HG03097 (cell line): ENCODE data around the gene RAB6B.

Source experiments
- ATAC-seq: cut with Tn5 transposase; IDR thresholded peaks from one replicate; pipeline ENCODE4 v1.9.1; 2021; ENCODE audit not compliant: unreplicated experiment, low FRiP score

RAB6B gene

DNA sequence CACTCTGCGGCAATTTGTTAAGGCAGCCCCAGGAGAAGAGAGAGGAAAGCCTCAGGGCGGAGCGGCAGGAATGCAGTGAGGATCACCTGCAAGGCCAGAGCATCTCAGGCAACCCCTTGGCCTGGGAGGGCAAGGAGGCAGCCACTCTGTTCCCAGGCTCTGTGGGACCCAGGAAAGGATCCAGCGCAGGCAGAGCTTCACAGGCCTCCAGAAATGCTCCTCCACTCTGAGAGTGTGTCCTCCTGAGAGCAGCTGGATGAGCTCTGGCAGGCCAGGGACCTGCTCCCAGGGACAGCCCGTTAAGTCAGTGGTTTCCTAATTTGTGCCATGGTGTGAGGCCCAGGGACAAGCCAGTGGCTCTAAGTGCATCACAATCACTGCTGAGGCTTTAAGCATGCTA is 35.2 kb downstream of the RAB6B start:
- ATAC-seq = no peak

DNA sequence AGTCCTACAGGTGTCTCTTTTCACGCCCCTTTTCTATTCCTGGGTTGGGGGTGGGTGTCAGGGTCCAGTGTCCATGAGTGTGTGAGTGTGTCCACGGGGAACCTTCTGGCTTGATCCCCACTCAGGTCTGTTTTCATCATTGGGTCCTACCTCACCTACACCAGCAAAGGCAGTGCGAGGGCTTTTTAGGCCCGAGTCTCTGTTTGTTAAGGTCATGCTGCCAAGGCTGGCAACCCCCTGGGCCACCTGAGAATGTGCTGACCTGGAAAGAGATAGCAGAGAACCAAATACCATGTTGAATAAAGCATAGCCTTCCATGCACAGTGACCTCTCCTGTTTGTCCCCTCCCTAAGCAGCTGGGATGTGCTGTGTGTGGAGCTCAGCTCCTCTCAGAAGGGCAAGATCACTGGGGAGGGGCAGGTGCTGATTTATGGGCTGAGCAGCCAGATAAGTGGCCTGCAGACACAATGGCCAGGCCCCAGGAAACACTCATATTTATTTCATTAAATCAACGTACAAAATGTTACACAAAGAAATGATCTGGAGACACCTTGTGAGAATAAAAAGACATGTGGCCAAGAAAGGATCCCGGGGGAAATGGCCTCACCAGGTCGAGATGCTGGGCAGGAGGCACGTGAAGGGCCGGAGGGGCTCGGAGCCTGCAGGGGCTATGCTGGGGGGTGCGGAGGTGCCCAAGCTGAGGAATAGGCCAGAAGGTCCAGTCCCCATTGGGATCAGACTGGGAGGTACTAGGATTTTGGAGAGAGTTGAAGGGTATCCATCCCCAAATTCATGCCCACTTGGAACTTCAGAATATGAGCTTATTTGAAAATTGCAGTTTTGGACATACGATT is 36.1 kb downstream of the RAB6B start:
- no peak for ATAC-seq

DNA sequence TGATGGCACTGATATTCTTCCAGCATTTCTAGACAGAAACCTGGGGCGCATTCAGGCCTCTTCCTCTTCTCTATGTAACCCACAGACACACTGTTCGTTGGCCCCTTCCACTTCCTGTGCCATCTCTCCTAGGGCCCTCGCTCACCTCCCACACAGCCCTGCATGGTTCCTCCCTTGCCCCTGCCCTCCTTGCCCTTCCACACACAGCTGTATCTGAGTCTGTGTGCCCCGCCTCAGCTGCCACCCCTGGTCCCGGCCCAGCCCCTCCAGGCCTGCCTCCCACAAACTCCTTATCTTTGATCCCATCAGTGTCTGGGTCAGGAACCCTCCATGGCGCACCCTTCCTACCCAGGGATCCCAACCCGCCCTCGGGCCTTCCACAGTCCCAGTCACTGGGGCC is 37.9 kb downstream of the RAB6B start:
- ATAC-seq = no peak

DNA sequence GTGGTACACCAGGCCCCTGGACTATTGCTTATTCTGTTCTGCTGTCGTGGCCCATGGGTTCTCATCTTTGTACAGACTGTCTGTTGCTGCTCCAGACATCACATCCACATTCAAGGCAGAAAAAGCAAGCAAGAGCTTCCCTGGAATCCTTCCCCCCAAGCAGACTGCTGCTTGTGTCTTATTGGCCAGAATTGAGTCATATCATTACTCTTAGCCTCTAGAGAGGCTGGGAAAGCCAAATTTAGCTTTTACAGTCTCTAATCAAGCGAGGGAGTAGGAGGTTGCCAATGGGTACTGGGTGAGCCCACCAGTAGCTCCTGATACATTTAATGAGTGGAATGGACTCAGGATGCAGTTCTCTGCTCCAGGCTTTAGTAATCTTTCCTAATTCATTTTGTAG is 39.4 kb downstream of the RAB6B start:
- no peak for ATAC-seq

DNA sequence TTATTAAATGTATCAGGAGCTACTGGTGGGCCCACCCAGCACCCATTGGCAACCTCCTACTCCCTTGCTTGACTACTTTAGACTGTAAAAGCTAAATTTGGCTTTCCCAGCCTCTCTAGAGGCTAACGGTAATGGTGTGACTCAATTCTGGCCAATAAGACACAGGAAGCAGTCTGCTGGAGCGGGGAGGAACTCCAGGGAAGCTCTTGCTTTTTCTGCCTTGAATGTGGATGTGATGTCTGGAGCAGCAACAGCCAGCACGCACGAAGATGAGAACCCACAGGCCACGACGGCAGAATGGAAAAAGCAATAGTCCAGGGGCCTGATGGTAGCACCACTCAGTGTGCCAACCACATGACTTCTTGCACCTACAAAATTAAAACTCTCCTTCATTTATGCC is 39.9 kb downstream of the RAB6B start:
- no peak for ATAC-seq

DNA sequence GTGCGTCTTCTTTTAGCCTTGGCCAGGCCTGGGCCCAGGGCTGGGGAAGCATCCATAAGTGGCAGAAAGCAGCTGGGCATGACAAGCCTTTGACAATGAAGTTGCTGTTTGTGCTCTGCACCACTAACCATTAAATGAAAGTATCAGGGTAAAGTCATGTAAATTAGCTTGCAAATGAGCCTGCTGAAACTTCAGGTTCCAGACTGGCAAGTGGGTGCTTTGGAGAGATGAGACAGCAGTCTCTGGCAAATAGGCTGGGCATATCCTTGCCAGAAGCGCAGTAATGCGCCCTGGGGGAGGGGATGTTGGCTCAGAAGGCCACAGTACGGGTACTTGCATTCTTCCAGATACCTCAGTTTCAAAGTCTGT is 40.7 kb downstream of the RAB6B start:
- ATAC-seq = no peak

DNA sequence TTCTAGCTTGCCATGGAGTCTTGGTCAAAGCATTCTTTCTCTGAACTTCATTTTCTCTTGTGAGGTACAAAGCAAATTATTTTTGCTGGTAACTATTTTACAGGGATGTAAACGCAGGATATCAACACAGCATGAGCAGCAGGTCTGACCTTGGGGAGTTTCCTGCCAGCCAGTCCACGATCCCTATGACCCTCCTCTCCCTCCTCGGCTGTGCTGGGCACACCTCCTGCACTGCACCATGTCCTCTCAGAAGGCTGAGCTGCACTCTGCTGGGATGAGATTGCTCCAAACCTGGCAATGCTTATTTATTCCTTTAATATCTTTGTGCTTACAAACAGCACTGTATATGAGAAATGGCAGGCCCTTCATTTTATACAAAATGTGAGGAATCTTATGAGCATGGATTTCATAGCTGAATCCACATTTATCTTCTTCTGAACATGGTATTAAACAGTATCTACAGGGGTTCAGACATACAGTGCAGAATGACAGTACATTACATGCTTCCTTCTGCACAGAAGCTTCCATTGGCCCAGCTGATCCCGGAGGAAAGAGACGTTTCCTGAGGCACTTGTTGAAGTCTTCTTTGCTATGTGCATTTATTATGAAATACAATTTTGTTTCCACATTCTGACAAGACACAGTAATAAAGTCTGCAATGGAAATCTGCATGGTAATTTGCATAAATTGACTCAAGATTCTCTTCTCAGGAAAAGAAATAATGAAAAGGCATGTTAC is 41.2 kb downstream of the RAB6B start:
- ATAC-seq = no peak

DNA sequence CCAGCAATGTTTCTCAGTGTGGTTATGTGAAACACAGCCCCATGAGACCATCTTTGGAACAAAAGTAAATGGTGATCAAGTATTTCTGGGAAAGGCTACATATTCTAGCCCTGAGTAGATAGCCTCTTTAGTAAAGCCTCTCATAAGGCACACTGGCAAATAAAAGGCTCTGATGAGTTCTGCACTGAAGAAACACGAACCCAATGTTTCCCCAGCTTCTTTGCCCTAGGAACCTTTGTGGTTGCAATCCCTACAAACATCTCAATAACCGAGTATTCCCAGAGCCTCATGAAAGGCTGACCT is 41.8 kb downstream of the RAB6B start:
- no peak for ATAC-seq

DNA sequence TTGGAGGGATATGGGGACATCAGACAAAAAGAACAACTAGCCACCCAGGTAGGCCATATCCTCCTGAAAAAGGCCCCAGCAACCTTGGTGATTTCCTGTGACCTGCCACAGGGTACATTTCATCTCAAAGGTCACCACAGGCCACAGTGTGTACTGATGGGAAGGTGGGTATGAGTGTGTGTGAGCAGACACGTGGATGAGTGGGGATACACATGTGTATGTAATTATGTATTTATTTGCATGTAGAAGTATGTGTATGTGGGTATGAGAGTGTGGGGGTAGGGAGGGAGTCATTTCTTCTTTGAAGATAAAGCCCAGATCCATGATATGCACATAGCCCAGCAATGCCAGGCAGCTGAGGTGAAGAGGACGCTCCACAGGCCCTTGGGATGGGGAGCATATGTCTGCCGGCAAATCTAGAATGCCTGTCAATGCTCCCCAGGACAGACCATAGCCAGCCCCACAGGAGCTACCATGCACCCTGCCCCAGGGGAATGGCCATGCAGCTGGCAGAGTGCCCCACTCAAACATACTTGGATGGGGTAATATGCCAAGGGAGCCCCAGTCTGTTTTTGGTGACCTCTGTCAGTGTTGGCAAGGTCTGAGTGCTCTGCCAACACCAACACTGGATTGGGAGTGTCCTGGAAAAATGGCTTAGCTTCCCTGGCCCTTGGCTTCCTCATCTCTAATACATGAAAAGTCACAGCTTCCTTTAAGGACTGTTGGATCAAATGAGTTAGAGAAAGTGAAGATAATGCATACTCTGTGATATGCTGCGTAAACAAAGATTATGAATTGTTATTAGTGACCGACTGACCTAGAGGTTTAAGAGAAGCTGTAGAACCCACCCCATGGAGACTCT is 42.4 kb downstream of the RAB6B start:
- ATAC-seq = no peak

DNA sequence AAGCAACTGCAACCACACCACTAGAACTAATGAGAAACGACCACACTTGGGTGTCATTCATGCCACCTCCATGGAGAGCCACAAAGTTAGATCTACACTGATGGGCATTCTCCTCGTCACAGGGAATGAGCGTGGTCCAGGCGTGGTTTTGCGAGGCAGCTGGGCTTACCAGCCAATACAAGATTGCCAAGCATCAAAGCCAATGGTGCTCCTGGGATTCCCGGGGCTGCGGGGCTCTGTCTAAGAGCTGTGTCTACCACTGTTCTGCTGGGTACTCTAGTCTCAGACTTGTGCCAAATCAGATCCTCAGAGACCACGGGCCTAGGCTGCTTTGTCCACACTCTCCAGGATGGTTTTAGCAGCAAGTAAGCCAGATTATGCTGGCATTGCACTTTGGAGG is 43.8 kb downstream of the RAB6B start:
- ATAC-seq = no peak

DNA sequence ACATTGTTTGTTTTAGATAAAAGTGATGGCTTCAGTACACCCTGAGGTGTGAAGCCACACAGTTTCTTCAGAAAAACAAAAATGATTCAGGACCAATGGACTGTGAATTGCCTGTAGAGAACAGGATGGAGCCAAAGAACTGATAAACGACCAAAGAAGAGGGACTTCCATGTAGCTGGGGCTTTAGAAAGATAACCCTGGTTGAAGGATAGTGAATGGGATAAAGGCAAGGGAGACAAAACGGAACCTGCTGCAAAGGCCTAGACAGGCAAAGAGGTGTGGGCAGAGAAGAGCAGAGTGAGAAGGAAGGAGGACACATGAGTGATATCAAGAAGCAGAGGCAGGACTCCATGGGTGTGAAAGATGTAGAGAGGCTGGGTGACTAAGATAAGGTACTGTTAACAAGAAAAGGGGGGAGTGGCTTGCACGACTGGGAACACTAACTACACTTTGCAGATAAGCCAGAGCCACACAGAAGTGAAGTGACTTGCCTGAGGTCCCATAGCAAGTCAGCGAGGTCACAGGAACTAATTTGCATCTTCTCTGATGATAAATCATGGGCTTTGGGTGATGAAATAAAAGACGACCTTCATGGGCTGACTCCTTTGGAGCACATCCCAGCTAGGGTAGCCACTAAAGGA is 44.3 kb downstream of the RAB6B start:
- ATAC-seq = no peak

DNA sequence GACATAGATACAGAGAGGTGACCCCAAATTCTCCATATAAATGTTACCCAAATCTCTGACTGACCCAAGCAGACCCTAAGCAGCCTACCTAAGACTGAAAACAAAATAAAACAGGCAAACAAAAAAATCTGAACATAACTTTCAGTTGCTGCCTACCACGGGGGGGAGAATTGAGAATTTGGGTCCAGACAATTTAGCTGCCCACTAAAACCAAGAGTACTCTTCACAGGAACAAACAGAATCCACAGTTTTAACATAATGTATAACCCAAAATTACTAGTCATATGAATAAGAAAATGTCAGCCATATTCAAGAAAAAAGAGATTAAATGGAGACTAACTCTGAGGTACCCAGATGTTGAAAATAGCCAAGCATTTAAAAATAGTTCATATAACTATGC is 45.6 kb downstream of the RAB6B start:
- ATAC-seq = no peak

DNA sequence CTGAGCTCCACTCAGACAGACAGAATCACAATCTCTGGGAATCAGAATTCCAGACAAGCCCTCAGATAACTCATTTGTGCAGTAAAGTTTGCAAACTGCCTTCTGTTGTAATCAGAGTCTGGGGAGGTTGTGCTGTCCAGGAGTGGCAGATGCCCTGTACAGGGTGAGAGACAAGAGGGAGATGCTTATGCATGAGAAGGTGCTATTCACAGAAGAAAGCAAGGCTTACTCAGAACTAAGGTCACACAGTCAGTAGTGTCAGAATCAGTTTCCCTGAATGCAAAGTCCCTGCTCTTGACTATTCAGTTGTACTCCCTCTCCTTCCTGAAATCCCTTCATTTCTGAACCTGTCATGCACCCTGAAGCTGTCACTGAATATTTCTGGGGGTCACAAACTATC is 46.3 kb downstream of the RAB6B start:
- ATAC-seq = no peak

DNA sequence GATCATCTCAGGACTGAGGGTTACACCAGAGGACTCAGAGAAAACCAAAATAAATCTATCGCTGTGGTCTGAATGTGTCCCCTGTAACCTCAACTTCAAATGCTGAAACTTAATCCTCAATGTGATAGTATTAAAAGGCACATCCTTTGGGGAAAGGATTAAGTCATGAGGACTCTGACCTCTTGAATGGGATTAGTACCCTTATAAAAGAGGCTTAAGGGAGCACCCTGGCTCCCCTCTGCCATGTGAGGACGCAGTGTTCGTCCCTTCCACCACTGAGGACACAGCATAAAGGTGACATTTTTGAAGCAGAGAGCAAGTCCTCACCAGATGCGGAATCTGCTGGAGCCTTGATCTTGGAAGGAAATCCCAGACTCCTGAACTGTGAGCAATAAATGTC is 50.6 kb downstream of the RAB6B start:
- no peak for ATAC-seq

DNA sequence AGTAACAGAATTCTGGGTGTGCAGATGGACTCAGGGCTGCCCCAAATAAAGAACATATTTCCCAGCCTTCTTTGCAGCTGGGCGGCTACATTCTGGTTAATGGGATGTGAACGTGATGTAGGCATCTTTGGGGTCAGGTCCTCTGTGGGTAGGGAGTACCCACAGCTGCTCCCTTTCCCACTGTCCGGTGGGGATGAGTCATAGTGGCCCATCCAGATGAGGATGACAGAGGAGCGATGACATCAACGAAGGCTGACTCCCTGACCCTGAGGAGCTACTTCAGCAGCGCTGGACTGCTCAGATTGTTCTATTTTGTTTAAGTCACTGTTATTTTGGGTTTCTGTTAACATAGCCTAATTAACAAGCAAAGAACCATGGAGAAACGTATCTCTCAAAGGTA is 52.0 kb downstream of the RAB6B start:
- no peak for ATAC-seq

DNA sequence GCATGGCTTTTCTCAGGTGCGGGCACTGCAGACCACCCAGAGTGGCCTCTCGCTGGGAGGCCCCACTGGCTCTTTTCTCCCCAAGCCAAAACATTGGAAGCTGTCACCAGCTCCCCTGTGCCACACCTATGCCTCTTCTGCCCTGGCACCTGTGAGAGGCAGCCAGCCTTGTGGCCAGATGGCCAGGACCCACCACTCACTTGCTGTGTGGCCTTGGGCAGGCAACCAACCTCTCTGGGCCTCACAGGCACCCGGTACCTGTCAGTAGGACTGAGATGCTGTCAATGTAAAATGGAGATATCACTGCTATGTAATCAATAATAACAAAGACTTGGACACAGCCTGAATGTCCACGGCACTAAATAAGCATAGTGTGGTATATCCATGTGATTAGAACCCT is 53.5 kb downstream of the RAB6B start:
- ATAC-seq = no peak

DNA sequence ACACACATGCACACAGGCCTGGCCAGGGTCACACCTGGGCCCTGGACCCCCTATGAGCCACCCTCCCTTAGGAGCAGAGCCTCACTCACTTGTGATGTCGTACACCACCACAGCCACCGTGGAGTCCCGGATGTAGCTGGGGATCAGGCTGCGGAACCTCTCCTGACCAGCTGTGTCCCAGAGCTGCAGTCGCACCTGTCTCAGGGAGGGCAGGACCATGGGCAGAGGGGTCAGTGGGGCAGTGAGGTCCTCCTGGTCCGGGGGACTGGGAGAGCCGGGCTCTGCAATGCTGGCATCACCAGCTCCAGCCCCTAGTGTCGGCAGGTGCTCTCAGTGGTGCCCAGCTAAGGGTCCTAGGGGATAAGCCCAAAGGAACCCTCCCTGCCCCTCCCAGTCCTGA is 54.5 kb downstream of the RAB6B start:
- ATAC-seq = no peak

DNA sequence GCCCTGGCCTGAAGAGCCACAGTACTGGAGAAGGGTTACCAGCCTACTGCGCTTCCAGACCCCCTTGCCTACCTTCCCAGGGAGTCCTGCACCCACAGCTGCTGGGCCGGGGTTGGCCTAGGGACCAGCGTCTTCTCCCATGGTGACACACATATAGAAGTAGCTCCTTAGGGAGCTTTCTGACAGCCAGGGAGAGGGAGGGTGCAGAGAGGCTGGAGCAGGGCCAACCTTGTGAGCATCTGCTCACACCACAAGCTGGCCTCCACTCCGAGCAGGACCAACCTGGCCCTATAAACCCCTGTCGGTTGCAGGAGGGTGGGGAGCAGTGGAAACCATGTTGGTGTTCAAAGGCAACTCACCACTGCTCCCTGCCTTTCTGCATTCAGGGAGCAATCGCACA is 54.9 kb downstream of the RAB6B start:
- ATAC-seq = no peak

DNA sequence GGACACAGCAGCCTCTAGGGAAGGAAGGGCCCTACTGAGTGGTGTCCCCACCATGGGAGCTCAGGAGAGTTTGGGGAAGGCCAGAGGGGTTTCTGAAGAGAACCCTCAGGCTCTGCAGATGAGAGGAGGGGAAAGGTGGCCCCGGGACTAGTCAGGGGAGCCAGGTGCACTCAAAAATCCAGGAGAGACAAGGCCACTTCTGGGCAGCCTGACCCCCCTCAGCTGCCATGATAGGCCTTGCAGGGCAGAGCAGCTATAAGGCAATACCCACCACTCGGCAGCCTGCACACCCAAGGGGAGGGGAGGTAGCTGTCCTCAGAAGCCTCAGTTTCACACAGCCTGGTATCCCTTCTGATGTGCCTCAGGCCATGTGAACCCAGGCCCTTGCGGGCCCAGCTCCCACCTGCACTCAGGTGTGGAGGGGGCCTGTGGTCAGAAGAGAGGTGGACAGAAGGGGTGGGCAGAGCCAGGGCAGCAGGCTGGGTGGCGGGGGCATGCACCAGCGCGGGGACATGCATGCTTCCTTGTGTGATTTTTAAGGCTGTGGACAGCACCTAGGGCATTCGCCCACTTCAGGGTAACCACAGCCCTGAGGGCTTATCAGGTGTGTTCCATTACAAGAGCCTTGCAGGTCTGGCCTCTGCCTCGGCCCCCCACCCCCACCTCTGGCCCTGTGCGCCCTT is 55.5 kb downstream of the RAB6B start:
- no peak for ATAC-seq
